GM12878 (cell line): ENCODE measurements around the gene TGFB2. TPM values are rescaled to one million over a fixed set of nuclear protein-coding genes. Genes with fewer than 3 reads are reported as not detected.

ENCODE experiments used
- ATAC-seq: fragments of 200-7000 bp; cut with Tn5 transposase; 3 replicates; pipeline ENCODE4 v1.9.1; 2020; ENCODE audit warnings: mild to moderate bottlenecking, moderate library complexity
- BruUV-seq: library from RNA; stranded (reverse); fragments of 400-500 nt; replicated peaks from 2 replicates; lab custom pipeline; 2021; lab: Mats Ljungman, UMichigan
- CTCF ChIA-PET: fragments of 300-600 bp; sonication (Branson Sonifier 250); formaldehyde crosslinking; extraction: SDS; loops from one replicate; lab custom pipeline; 2021; ENCODE audit warnings: inconsistent platforms; lab: Yijun Ruan, JAX
- POLR2A ChIA-PET: fragments of 350-600 bp; formaldehyde crosslinking; extraction: SDS; loops from one replicate; lab custom pipeline; 2021; ENCODE audit warnings: inconsistent platforms; lab: Charles Lee
- RAD21 ChIA-PET: fragments of 300-600 bp; sonication (Branson Sonifier 250); formaldehyde crosslinking; loops from one replicate; lab custom pipeline; 2023; ENCODE audit warnings: antibody characterized with exemption; ENCODE audit not compliant: unreplicated experiment; lab: Charles Lee
- SMC1A ChIA-PET: fragments of 300-600 bp; sonication (Branson Sonifier 250); formaldehyde crosslinking; loops from one replicate; lab custom pipeline; 2023; ENCODE audit not compliant: unreplicated experiment, uncharacterized antibody; lab: Charles Lee
- DNase-seq: peaks from one replicate; pipeline ENCODE4 v3.0.0-alpha.2; 2011; ENCODE audit warnings: low read depth, low spot score
- FAIRE-seq: peaks from 3 replicates; lab custom pipeline; 2011; peaks lifted over from hg19 to GRCh38; lab: Jason Lieb, UNC
- H2AFZ ChIP-seq: 2 replicates; pipeline ENCODE4 v1.6.0; 2011; ENCODE audit warnings: low read depth, low read length, control low read depth; ENCODE audit not compliant: control insufficient read depth
- H3K27ac ChIP-seq: 2 replicates; pipeline ENCODE4 v1.5.1; 2011; ENCODE audit warnings: control low read depth; ENCODE audit not compliant: control insufficient read depth, insufficient read depth
- H3K27me3 ChIP-seq, 2 experiments: replicated peaks in 1 of 2; 2 replicates each; pipeline versions ENCODE4 v1.6.0 to v1.6.1; 2011; ENCODE audit warnings: low read length in 1 of 2; ENCODE audit not compliant: control insufficient read depth in 2 of 2, insufficient read depth in 2 of 2
- H3K36me3 ChIP-seq, 2 experiments: 2 replicates each; pipeline ENCODE4 v1.5.1; 2011; ENCODE audit warnings: low read length in 1 of 2; ENCODE audit not compliant: control insufficient read depth in 2 of 2, insufficient read depth in 2 of 2
- H3K4me1 ChIP-seq: 2 replicates; pipeline ENCODE4 v1.6.1; 2011; ENCODE audit warnings: mild to moderate bottlenecking, low read length, moderate library complexity, mixed read lengths; ENCODE audit not compliant: control insufficient read depth, insufficient read depth
- H3K4me2 ChIP-seq: 2 replicates; pipeline ENCODE4 v1.6.0; 2011; ENCODE audit warnings: control low read depth; ENCODE audit not compliant: control insufficient read depth, insufficient read depth
- H3K4me3 ChIP-seq: fragments of 200-600 bp; sonication (generic); 2 replicates; pipeline ENCODE4 v1.5.1; 2016
- H3K79me2 ChIP-seq: 2 replicates; pipeline ENCODE4 v1.6.0; 2011; ENCODE audit warnings: low read length; ENCODE audit not compliant: control insufficient read depth, insufficient read depth
- H3K9ac ChIP-seq: 2 replicates; pipeline ENCODE4 v1.8.0; 2011; ENCODE audit warnings: low read length, control low read depth, mixed read lengths; ENCODE audit not compliant: control insufficient read depth, insufficient read depth
- H3K9me3 ChIP-seq: replicated peaks from 3 replicates; pipeline ENCODE4 v1.5.1; 2011; ENCODE audit warnings: mild to moderate bottlenecking, low read length; ENCODE audit not compliant: control insufficient read depth, insufficient read depth
- H4K20me1 ChIP-seq: 2 replicates; pipeline ENCODE4 v1.6.0; 2011; ENCODE audit not compliant: control insufficient read depth, insufficient read depth
- BHLHE40 ChIP-seq, 2 experiments: fragments of 450-650 bp in 1 of 2; IDR thresholded peaks; 2 replicates each; pipeline ENCODE4 v1.6.1; 2011 to 2017; ENCODE audit warnings: low read depth in 2 of 2, borderline replicate concordance in 1 of 2, improper control_type of control experiment in 1 of 2, low read length in 1 of 2, mild to moderate bottlenecking in 1 of 2
- CEBPZ ChIP-seq: fragments of 150-350 bp; IDR thresholded peaks from 2 replicates; pipeline ENCODE4 v1.6.1; 2016; ENCODE audit warnings: low read depth, low read length
- EGR1 ChIP-seq, 2 experiments: IDR thresholded peaks; 1 replicate in 1 of 2; 2 replicates in 1 of 2; pipeline ENCODE4 v1.6.1; 2011 to 2012; ENCODE audit warnings: low read depth in 2 of 2, low read length in 2 of 2, borderline replicate concordance in 1 of 2, mild to moderate bottlenecking in 1 of 2, moderate library complexity in 1 of 2
- IRF5 ChIP-seq: fragments of 450-650 bp; IDR thresholded peaks from 2 replicates; pipeline ENCODE4 v1.6.1; 2017; ENCODE audit warnings: borderline replicate concordance
- MAX ChIP-seq: IDR thresholded peaks from 2 replicates; pipeline ENCODE4 v1.6.1; 2012; ENCODE audit warnings: low read depth, low read length, improper control_type of control experiment
- MLLT1 ChIP-seq: fragments of 450-650 bp; IDR thresholded peaks from 2 replicates; pipeline ENCODE4 v1.6.1; 2016; ENCODE audit warnings: mild to moderate bottlenecking
- NR2C1 ChIP-seq: fragments of 450-650 bp; IDR thresholded peaks from 2 replicates; pipeline ENCODE4 v1.6.1; 2017; ENCODE audit warnings: antibody characterized with exemption, mild to moderate bottlenecking, moderate library complexity
- NRF1 ChIP-seq: conservative IDR thresholded peaks from 2 replicates; pipeline ENCODE4 v1.6.1; 2011; ENCODE audit warnings: mild to moderate bottlenecking, low read depth, low read length, improper control_type of control experiment
- PBX3 ChIP-seq: IDR thresholded peaks from 2 replicates; pipeline ENCODE4 v1.6.1; 2011; ENCODE audit warnings: mild to moderate bottlenecking, low read depth, low read length, moderate library complexity; ENCODE audit not compliant: insufficient replicate concordance
- POLR2A ChIP-seq: IDR thresholded peaks from 2 replicates; pipeline ENCODE4 v1.6.1; 2011; ENCODE audit warnings: low read depth, mild to moderate bottlenecking, low read length
- RCOR1 ChIP-seq: conservative IDR thresholded peaks from 2 replicates; pipeline ENCODE4 v1.6.1; 2012; ENCODE audit warnings: low read depth, low read length, improper control_type of control experiment
- SMAD5 ChIP-seq: IDR thresholded peaks from 2 replicates; pipeline ENCODE4 v1.6.1; 2016; ENCODE audit warnings: antibody characterized with exemption, low read depth
- SPI1 ChIP-seq: IDR thresholded peaks from 2 replicates; pipeline ENCODE4 v1.6.1; 2011; ENCODE audit warnings: low read depth, mild to moderate bottlenecking, low read length, moderate library complexity, borderline replicate concordance; ENCODE audit not compliant: insufficient read depth
- USF1 ChIP-seq: IDR thresholded peaks from 2 replicates; pipeline ENCODE4 v1.6.1; 2011; ENCODE audit warnings: borderline replicate concordance, low read depth, mild to moderate bottlenecking, moderate library complexity, mixed read lengths, low read length; ENCODE audit not compliant: insufficient read depth; ENCODE audit errors: extremely low read length
- WGBS: methylation state at CpG from one replicate; pipeline ENCODE4 v1.1.6; 2016; ENCODE audit warnings: low lambda C conversion rate; ENCODE audit not compliant: insufficient replicate concordance, insufficient coverage; ENCODE audit errors: missing lambda C conversion rate; 5-methylcytosine and 5-hydroxymethylcytosine counted together
- in situ Hi-C: fragments of 300-500 bp; cut with MboI; formaldehyde crosslinking; loops from 9 replicates; pipeline ENCODE4 v1.14.3; 2018; ENCODE audit warnings: mixed read lengths
- intact Hi-C: fragments of 100-400 bp; cut with micrococcal nuclease; formaldehyde crosslinking; loops from one replicate; pipeline ENCODE4 v1.14.2; 2022; ENCODE audit not compliant: unreplicated experiment
- polyA plus RNA-seq, 11 experiments: library from polyadenylated mRNA; depleted of rRNA in 4 of 11; unstranded in 6 of 11; stranded (reverse) in 5 of 11; fragments of >200 nt; fragmentation: Nextera tagmentation in 4 of 11; fragmentation: Illumina TruSeq in 1 of 11; extraction: Ambion mirVana in 4 of 11; extraction: Trizol in 1 of 11; gene quantifications; 1 replicate in 1 of 11; 2 replicates in 10 of 11; pipeline versions ENCODE4 v1.2.1 to v1.2.3, GENCODE V29; 2011 to 2016; ENCODE audit warnings: inconsistent platforms in 2 of 11, missing spikeins in 2 of 11, low read depth in 1 of 11
- total RNA-seq, 4 experiments: library from RNA; depleted of rRNA in 3 of 4; stranded (reverse); fragments of >200 nt in 3 of 4; fragmentation: Illumina TruSeq in 1 of 4; extraction: Trizol in 1 of 4; gene quantifications; 2 replicates each; pipeline versions ENCODE4 v1.2.1 to v1.2.3, GENCODE V29; 2013 to 2021

The TGFB2 gene
- total and polyA plus RNA-seq, 10 of the 15 experiments (the other 5 are each of a cell fraction or from before 2014, with no cell fraction given): 0.03 to 0.11 (median 0.04) TPM; not detected in 6

GRCh38 chr1:218394416-218394815 lies 49.3 kb downstream of the TGFB2 start (continued):
- TF ChIP-seq CEBPZ (no peak), POLR2A (no peak)

GRCh38 chr1:218394989-218395388 lies 49.9 kb downstream of the TGFB2 start:
- H2AFZ ChIP-seq: no peak overlapping the region
- H3K27me3 ChIP-seq: no peaks in the 10 kb centered on the region
- in situ Hi-C loops: no loop called here
- H4K20me1 ChIP-seq: no peaks in the 10 kb centered on the region
- no peak for DNase-seq
- FAIRE-seq: no peak
- intact Hi-C loops: no loop called here
- no TSS peak for BruUV-seq
- ChIA-PET RAD21 (no interaction called here), SMC1A (interaction anchor here (0.7 kb wide), 1 partner anchor 56 kb away, joined by 3 read pairs; no protein-coding TSS in a partner anchor), CTCF (no interaction called here), POLR2A (interaction anchor here (0.6 kb wide), 1 partner anchor 899 kb away, joined by 5 read pairs; no protein-coding TSS in a partner anchor)
- H3K4me2 ChIP-seq: no peak overlapping the region
- no peak for ATAC-seq
- no peak overlapping the region for H3K4me3 ChIP-seq
- no peaks in the 10 kb centered on the region for H3K79me2 ChIP-seq
- no peak overlapping the region for H3K9ac ChIP-seq
- 89% methylated on average over 2 of the region's 2 CpGs for WGBS
- no peaks in the 10 kb centered on the region for H3K4me1 ChIP-seq
- H3K27ac ChIP-seq: no peak overlapping the region
- H3K36me3 ChIP-seq: no peaks in the 10 kb centered on the region
- no peaks in the 10 kb centered on the region for H3K9me3 ChIP-seq
- no peak for TF ChIP-seq MAX
- no peak for TF ChIP-seq IRF5
- no peak for TF ChIP-seq SMAD5
- no peak for TF ChIP-seq EGR1 (IDR thresholded peaks at IDR 0.05; ENCODE audit: borderline replicate concordance in 1 of 2, low read depth in 2 of 2, low read length in 2 of 2)
- TF ChIP-seq USF1: no peak
- no peak for TF ChIP-seq PBX3
- no peak for TF ChIP-seq NRF1
- TF ChIP-seq RCOR1: no peak
- TF ChIP-seq MLLT1: no peak
- no peak for TF ChIP-seq SPI1
- TF ChIP-seq BHLHE40 (IDR thresholded peaks at IDR 0.05; ENCODE audit: borderline replicate concordance in 1 of 2, low read depth in 2 of 2, low read length in 1 of 2): no peak
- TF ChIP-seq NR2C1: no peak
